Measurements from ENCODE around the gene SERF1A. TPM values are rescaled to one million over a fixed set of nuclear protein-coding genes. Genes with fewer than 3 reads are reported as not detected.

The SERF1A gene
- total RNA-seq, 1 donor from 2014 or later: 45.4 TPM

Other genes with a start within 250 kb of the SERF1A start
- 31.9 TPM for gene SMN1, start 24.4 kb downstream of the SERF1A start, total RNA-seq (ENCODE audit: unreplicated experiment)
- gene NAIP, start 124.7 kb downstream of the SERF1A start, total RNA-seq (ENCODE audit: unreplicated experiment): 32.5 TPM
- gene GTF2H2, start 167.0 kb downstream of the SERF1A start, total RNA-seq (ENCODE audit: unreplicated experiment): 32.7 TPM